H1 (cell line): ENCODE measurements around the gene RNGTT. TPM values are rescaled to one million over a fixed set of nuclear protein-coding genes. Genes with fewer than 3 reads are reported as not detected.

Experiments used
- CTCF ChIA-PET: fragments of 300-600 bp; sonication (Branson Sonifier 250); formaldehyde crosslinking; loops from one replicate; lab custom pipeline; 2021; ENCODE audit not compliant: partially characterized antibody; lab: Charles Lee
- POLR2A ChIA-PET: fragments of 300-600 bp; sonication (Branson Sonifier 250); formaldehyde crosslinking; loops from one replicate; lab custom pipeline; 2021; ENCODE audit warnings: inconsistent platforms; ENCODE audit not compliant: partially characterized antibody; lab: Charles Lee
- DNase-seq, 2 experiments: peaks; one replicate each; pipeline versions ENCODE4 v3.0.0 to v3.0.0-alpha.2; 2010 to 2022; ENCODE audit warnings: low spot score in 2 of 2, low read depth in 1 of 2, mixed read lengths in 1 of 2
- FAIRE-seq: peaks from 2 replicates; lab custom pipeline; 2011; peaks lifted over from hg19 to GRCh38; lab: Jason Lieb, UNC
- H2AFZ ChIP-seq: 2 replicates; pipeline ENCODE4 v1.8.1; 2012; ENCODE audit warnings: low read length, inconsistent platforms
- H2AK5ac ChIP-seq: 2 replicates; pipeline ENCODE4 v1.6.1; 2013; ENCODE audit warnings: low read depth, low read length
- H2BK120ac ChIP-seq: replicated peaks from 2 replicates; pipeline ENCODE3; 2013; ENCODE audit warnings: low read depth, low read length, inconsistent platforms
- H2BK12ac ChIP-seq: 2 replicates; pipeline ENCODE4 v1.6.1; 2013; ENCODE audit warnings: low read depth, low read length
- H2BK15ac ChIP-seq: 2 replicates; pipeline ENCODE4 v1.6.1; 2013; ENCODE audit warnings: low read length
- H2BK20ac ChIP-seq: 2 replicates; pipeline ENCODE4 v1.6.1; 2013; ENCODE audit warnings: low read length
- H2BK5ac ChIP-seq: 2 replicates; pipeline ENCODE4 v1.6.1; 2013; ENCODE audit warnings: low read depth, low read length
- H3K14ac ChIP-seq: 2 replicates; pipeline ENCODE4 v1.6.1; 2013; ENCODE audit warnings: inconsistent platforms; ENCODE audit not compliant: insufficient read length
- H3K18ac ChIP-seq: 2 replicates; pipeline ENCODE4 v1.6.1; 2013; ENCODE audit warnings: low read length; ENCODE audit errors: extremely low read depth
- H3K23ac ChIP-seq: 2 replicates; pipeline ENCODE4 v1.6.1; 2013; ENCODE audit warnings: inconsistent platforms; ENCODE audit not compliant: insufficient read length
- H3K23me2 ChIP-seq: 2 replicates; pipeline ENCODE4 v1.6.1; 2013; ENCODE audit warnings: low read depth, low read length
- H3K27ac ChIP-seq: 2 replicates; pipeline ENCODE4 v1.6.1; 2011; ENCODE audit warnings: low read depth, low read length, inconsistent platforms
- H3K27me3 ChIP-seq, 4 experiments: replicated peaks in 1 of 4; 1 replicate in 1 of 4; 2 replicates in 3 of 4; pipeline versions ENCODE4 v1.6.1 to v1.8.1; 2011 to 2013; ENCODE audit warnings: low read length in 3 of 4, mild to moderate bottlenecking in 3 of 4, inconsistent platforms in 2 of 4, mixed read lengths in 2 of 4, moderate library complexity in 1 of 4; ENCODE audit not compliant: control insufficient read depth in 3 of 4, insufficient read depth in 3 of 4; ENCODE audit errors: extremely low read depth in 1 of 4
- H3K36me3 ChIP-seq, 4 experiments: 2 replicates each; pipeline versions ENCODE4 v1.6.1 to v1.8.1; 2011 to 2013; ENCODE audit warnings: mild to moderate bottlenecking in 4 of 4, low read length in 3 of 4, moderate library complexity in 2 of 4, control low read depth in 1 of 4, inconsistent platforms in 1 of 4; ENCODE audit not compliant: insufficient read depth in 4 of 4, control insufficient read depth in 2 of 4
- H3K4ac ChIP-seq: replicated peaks from 2 replicates; pipeline ENCODE3; 2013; ENCODE audit warnings: low read length, low read depth, mixed read lengths, inconsistent platforms; ENCODE audit not compliant: insufficient read length
- H3K4me1 ChIP-seq, 4 experiments: replicated peaks in 1 of 4; 1 replicate in 1 of 4; 2 replicates in 3 of 4; pipeline versions ENCODE4 v1.6.1 to v1.8.1; 2011 to 2013; ENCODE audit warnings: low read length in 3 of 4, inconsistent platforms in 2 of 4, mixed read lengths in 1 of 4; ENCODE audit not compliant: insufficient read depth in 4 of 4, control insufficient read depth in 3 of 4
- H3K4me2 ChIP-seq, 2 experiments: 2 replicates each; pipeline versions ENCODE4 v1.6.1 to v1.8.1; 2011 to 2013; ENCODE audit warnings: low read depth in 2 of 2, low read length in 2 of 2, control low read depth in 1 of 2, inconsistent platforms in 1 of 2, mild to moderate bottlenecking in 1 of 2; ENCODE audit not compliant: insufficient read depth in 1 of 2
- H3K4me3 ChIP-seq, 4 experiments: fragments of 200-600, 300-600 bp in 1 of 4; sonication (generic), shearing (Covaris generic), sonication (Bioruptor Twin) in 1 of 4; 2 replicates each; pipeline versions ENCODE4 v1.5.1 to v1.8.1; 2011 to 2016; ENCODE audit warnings: low read length in 4 of 4, low read depth in 3 of 4, control low read depth in 2 of 4, inconsistent platforms in 2 of 4, mild to moderate bottlenecking in 2 of 4, mixed read lengths in 1 of 4, moderate library complexity in 1 of 4; ENCODE audit not compliant: insufficient read depth in 2 of 4; ENCODE audit errors: extremely low read depth in 1 of 4
- H3K56ac ChIP-seq: replicated peaks from 2 replicates; pipeline ENCODE3; 2013; ENCODE audit warnings: low read depth, mild to moderate bottlenecking, mixed read lengths, low read length, inconsistent platforms; ENCODE audit not compliant: insufficient read length
- H3K79me1 ChIP-seq: 2 replicates; pipeline ENCODE4 v1.6.1; 2013; ENCODE audit warnings: low read depth, low read length, control low read depth
- H3K79me2 ChIP-seq, 2 experiments: 2 replicates each; pipeline versions ENCODE4 v1.6.1 to v1.8.1; 2012 to 2013; ENCODE audit warnings: low read length in 2 of 2, mild to moderate bottlenecking in 2 of 2, inconsistent platforms in 1 of 2; ENCODE audit not compliant: insufficient read depth in 2 of 2, control insufficient read depth in 1 of 2
- H3K9ac ChIP-seq, 4 experiments: replicated peaks in 1 of 4; 1 replicate in 1 of 4; 2 replicates in 3 of 4; pipeline versions ENCODE4 v1.6.1 to v1.8.1; 2011 to 2013; ENCODE audit warnings: low read depth in 3 of 4, low read length in 3 of 4, control low read depth in 2 of 4, mild to moderate bottlenecking in 2 of 4, moderate library complexity in 2 of 4, inconsistent platforms in 1 of 4; ENCODE audit errors: extremely low read depth in 1 of 4
- H3K9me3 ChIP-seq, 2 experiments: 2 replicates each; pipeline versions ENCODE4 v1.6.1 to v1.8.1; 2012 to 2013; ENCODE audit warnings: mild to moderate bottlenecking in 2 of 2, moderate library complexity in 2 of 2, control low read depth in 1 of 2, inconsistent platforms in 1 of 2, low read depth in 1 of 2, low read length in 1 of 2, mixed read lengths in 1 of 2; ENCODE audit not compliant: insufficient read depth in 2 of 2
- H4K20me1 ChIP-seq, 2 experiments: replicated peaks in 1 of 2; 2 replicates each; pipeline versions ENCODE3 to v1.8.1; 2011 to 2013; ENCODE audit warnings: inconsistent platforms in 2 of 2, low read length in 2 of 2, mild to moderate bottlenecking in 1 of 2; ENCODE audit not compliant: insufficient read depth in 2 of 2, control insufficient read depth in 1 of 2
- H4K5ac ChIP-seq: 2 replicates; pipeline ENCODE4 v1.6.1; 2013; ENCODE audit warnings: low read length, low read depth, mixed read lengths, inconsistent platforms; ENCODE audit not compliant: insufficient read length
- H4K8ac ChIP-seq: 2 replicates; pipeline ENCODE4 v1.8.0; 2013; ENCODE audit warnings: mild to moderate bottlenecking, moderate library complexity, low read length, inconsistent platforms; ENCODE audit not compliant: insufficient read depth; ENCODE audit errors: extremely low read depth
- H4K91ac ChIP-seq: replicated peaks from 2 replicates; pipeline ENCODE3; 2013; ENCODE audit warnings: low read length, mixed read lengths, inconsistent platforms; ENCODE audit not compliant: insufficient read length
- WGBS, 2 experiments: shearing (Covaris generic) in 1 of 2; methylation state at CpG; one replicate each; pipeline versions ENCODE4 v1.1.6 to v1.1.7; 2013 to 2015; ENCODE audit warnings: low lambda C conversion rate in 2 of 2, mixed read lengths in 2 of 2, inconsistent platforms in 1 of 2, low coverage in 1 of 2, missing lambda C conversion rate in 1 of 2; ENCODE audit not compliant: insufficient replicate concordance in 2 of 2, insufficient coverage in 1 of 2, insufficient read length in 1 of 2; ENCODE audit errors: extremely low coverage in 1 of 2, missing lambda C conversion rate in 1 of 2; 5-methylcytosine and 5-hydroxymethylcytosine counted together
- polyA plus RNA-seq, 7 experiments: library from polyadenylated mRNA; depleted of rRNA in 3 of 7; stranded (reverse) in 5 of 7; unstranded in 2 of 7; fragments of >200 nt in 5 of 7; fragments of 200-250 nt in 2 of 7; gene quantifications; 1 replicate in 5 of 7; 2 replicates in 1 of 7; 4 replicates in 1 of 7; pipeline versions ENCODE4 v1.2.1 to v1.2.3, GENCODE V29; 2011 to 2013; ENCODE audit warnings: missing spikeins in 2 of 7, mixed read lengths in 2 of 7
- total RNA-seq: library from RNA; stranded (reverse); fragmentation: NEBNext Ultra II Directional; extraction: Animal tissue kit (Norgen Biotek cat#: 25700); gene quantifications from 2 replicates; pipeline ENCODE4 v1.2.1, GENCODE V29; 2021

The RNGTT gene
- total and polyA plus RNA-seq, 2 of the 8 experiments (the other 6 are each of a cell fraction or from before 2014, with no cell fraction given), result 3.6 to 21.2 TPM

- FAIRE-seq, result no peak
- POLR2A ChIA-PET, result no interaction called here
- Histone ChIP-seq H3K9ac (no peak overlapping the region), H2BK20ac (no peak overlapping the region), H2AK5ac (no peak overlapping the region), H3K9me3 (no peaks in the 10 kb centered on the region), H3K79me2 (no peaks in the 10 kb centered on the region), H3K27me3 (no peaks in the 10 kb centered on the region), H2BK12ac (no peak overlapping the region), H3K56ac (no peak overlapping the region), H4K20me1 (no peaks in the 10 kb centered on the region), H3K4me1 (peaks cover 0 to 6% (median 2%) of the 10 kb centered on the region in 4 experiments; a peak in 2 of 7 replicates), H2BK5ac (no peak overlapping the region), H4K8ac (no peak overlapping the region), H3K18ac (no peak overlapping the region), H3K4ac (no peak overlapping the region), H3K4me2 (no peak overlapping the region), H3K4me3 (no peak overlapping the region), H4K91ac (no peak overlapping the region), H2BK15ac (no peak overlapping the region), H3K79me1 (no peaks in the 10 kb centered on the region), H4K5ac (no peak overlapping the region), H3K23me2 (no peaks in the 10 kb centered on the region), H2BK120ac (no peak overlapping the region), H3K14ac (no peak overlapping the region), H3K36me3 (no peaks in the 10 kb centered on the region), H2AFZ (no peak overlapping the region), H3K27ac (no peak overlapping the region), H3K23ac (no peak overlapping the region)
- CTCF ChIA-PET, result interaction anchor here (2.0 kb wide), 1 partner anchor 15 kb away, joined by 4 read pairs; no protein-coding TSS in a partner anchor
- no peak for DNase-seq
- 88% methylated on average over 1 of the region's 1 CpG; no CpG with 5 or more reads in 1 of the 2 experiments for WGBS, 2 experiments
Observed at GRCh38 chr6:88626460-88626859, 337.0 kb downstream of the RNGTT start.
